H1 (cell line): ENCODE results near the gene MDK. TPM values are rescaled to one million over a fixed set of nuclear protein-coding genes. Genes with fewer than 3 reads are reported as not detected.

Source experiments
- CTCF ChIA-PET: fragments of 300-600 bp; sonication (Branson Sonifier 250); formaldehyde crosslinking; loops from one replicate; lab custom pipeline; 2021; ENCODE audit not compliant: partially characterized antibody; lab: Charles Lee
- POLR2A ChIA-PET: fragments of 300-600 bp; sonication (Branson Sonifier 250); formaldehyde crosslinking; loops from one replicate; lab custom pipeline; 2021; ENCODE audit warnings: inconsistent platforms; ENCODE audit not compliant: partially characterized antibody; lab: Charles Lee
- DNase-seq, 2 experiments: peaks; one replicate each; pipeline versions ENCODE4 v3.0.0 to v3.0.0-alpha.2; 2010 to 2022; ENCODE audit warnings: low spot score in 2 of 2, low read depth in 1 of 2, mixed read lengths in 1 of 2
- FAIRE-seq: peaks from 2 replicates; lab custom pipeline; 2011; peaks lifted over from hg19 to GRCh38; lab: Jason Lieb, UNC
- H2AFZ ChIP-seq: 2 replicates; pipeline ENCODE4 v1.8.1; 2012; ENCODE audit warnings: low read length, inconsistent platforms
- H2AK5ac ChIP-seq: 2 replicates; pipeline ENCODE4 v1.6.1; 2013; ENCODE audit warnings: low read depth, low read length
- H2BK120ac ChIP-seq: replicated peaks from 2 replicates; pipeline ENCODE3; 2013; ENCODE audit warnings: low read depth, low read length, inconsistent platforms
- H2BK12ac ChIP-seq: 2 replicates; pipeline ENCODE4 v1.6.1; 2013; ENCODE audit warnings: low read depth, low read length
- H2BK15ac ChIP-seq: 2 replicates; pipeline ENCODE4 v1.6.1; 2013; ENCODE audit warnings: low read length
- H2BK20ac ChIP-seq: 2 replicates; pipeline ENCODE4 v1.6.1; 2013; ENCODE audit warnings: low read length
- H2BK5ac ChIP-seq: 2 replicates; pipeline ENCODE4 v1.6.1; 2013; ENCODE audit warnings: low read depth, low read length
- H3K14ac ChIP-seq: 2 replicates; pipeline ENCODE4 v1.6.1; 2013; ENCODE audit warnings: inconsistent platforms; ENCODE audit not compliant: insufficient read length
- H3K18ac ChIP-seq: 2 replicates; pipeline ENCODE4 v1.6.1; 2013; ENCODE audit warnings: low read length; ENCODE audit errors: extremely low read depth
- H3K23ac ChIP-seq: 2 replicates; pipeline ENCODE4 v1.6.1; 2013; ENCODE audit warnings: inconsistent platforms; ENCODE audit not compliant: insufficient read length
- H3K23me2 ChIP-seq: 2 replicates; pipeline ENCODE4 v1.6.1; 2013; ENCODE audit warnings: low read depth, low read length
- H3K27ac ChIP-seq: 2 replicates; pipeline ENCODE4 v1.6.1; 2011; ENCODE audit warnings: low read depth, low read length, inconsistent platforms
- H3K27me3 ChIP-seq, 4 experiments: replicated peaks in 1 of 4; 1 replicate in 1 of 4; 2 replicates in 3 of 4; pipeline versions ENCODE4 v1.6.1 to v1.8.1; 2011 to 2013; ENCODE audit warnings: low read length in 3 of 4, mild to moderate bottlenecking in 3 of 4, inconsistent platforms in 2 of 4, mixed read lengths in 2 of 4, moderate library complexity in 1 of 4; ENCODE audit not compliant: control insufficient read depth in 3 of 4, insufficient read depth in 3 of 4; ENCODE audit errors: extremely low read depth in 1 of 4
- H3K36me3 ChIP-seq, 4 experiments: 2 replicates each; pipeline versions ENCODE4 v1.6.1 to v1.8.1; 2011 to 2013; ENCODE audit warnings: mild to moderate bottlenecking in 4 of 4, low read length in 3 of 4, moderate library complexity in 2 of 4, control low read depth in 1 of 4, inconsistent platforms in 1 of 4; ENCODE audit not compliant: insufficient read depth in 4 of 4, control insufficient read depth in 2 of 4
- H3K4ac ChIP-seq: replicated peaks from 2 replicates; pipeline ENCODE3; 2013; ENCODE audit warnings: low read length, low read depth, mixed read lengths, inconsistent platforms; ENCODE audit not compliant: insufficient read length
- H3K4me1 ChIP-seq, 4 experiments: replicated peaks in 1 of 4; 1 replicate in 1 of 4; 2 replicates in 3 of 4; pipeline versions ENCODE4 v1.6.1 to v1.8.1; 2011 to 2013; ENCODE audit warnings: low read length in 3 of 4, inconsistent platforms in 2 of 4, mixed read lengths in 1 of 4; ENCODE audit not compliant: insufficient read depth in 4 of 4, control insufficient read depth in 3 of 4
- H3K4me2 ChIP-seq, 2 experiments: 2 replicates each; pipeline versions ENCODE4 v1.6.1 to v1.8.1; 2011 to 2013; ENCODE audit warnings: low read depth in 2 of 2, low read length in 2 of 2, control low read depth in 1 of 2, inconsistent platforms in 1 of 2, mild to moderate bottlenecking in 1 of 2; ENCODE audit not compliant: insufficient read depth in 1 of 2
- H3K4me3 ChIP-seq, 4 experiments: fragments of 200-600, 300-600 bp in 1 of 4; sonication (generic), shearing (Covaris generic), sonication (Bioruptor Twin) in 1 of 4; 2 replicates each; pipeline versions ENCODE4 v1.5.1 to v1.8.1; 2011 to 2016; ENCODE audit warnings: low read length in 4 of 4, low read depth in 3 of 4, control low read depth in 2 of 4, inconsistent platforms in 2 of 4, mild to moderate bottlenecking in 2 of 4, mixed read lengths in 1 of 4, moderate library complexity in 1 of 4; ENCODE audit not compliant: insufficient read depth in 2 of 4; ENCODE audit errors: extremely low read depth in 1 of 4
- H3K56ac ChIP-seq: replicated peaks from 2 replicates; pipeline ENCODE3; 2013; ENCODE audit warnings: low read depth, mild to moderate bottlenecking, mixed read lengths, low read length, inconsistent platforms; ENCODE audit not compliant: insufficient read length
- H3K79me1 ChIP-seq: 2 replicates; pipeline ENCODE4 v1.6.1; 2013; ENCODE audit warnings: low read depth, low read length, control low read depth
- H3K79me2 ChIP-seq, 2 experiments: 2 replicates each; pipeline versions ENCODE4 v1.6.1 to v1.8.1; 2012 to 2013; ENCODE audit warnings: low read length in 2 of 2, mild to moderate bottlenecking in 2 of 2, inconsistent platforms in 1 of 2; ENCODE audit not compliant: insufficient read depth in 2 of 2, control insufficient read depth in 1 of 2
- H3K9ac ChIP-seq, 4 experiments: replicated peaks in 1 of 4; 1 replicate in 1 of 4; 2 replicates in 3 of 4; pipeline versions ENCODE4 v1.6.1 to v1.8.1; 2011 to 2013; ENCODE audit warnings: low read depth in 3 of 4, low read length in 3 of 4, control low read depth in 2 of 4, mild to moderate bottlenecking in 2 of 4, moderate library complexity in 2 of 4, inconsistent platforms in 1 of 4; ENCODE audit errors: extremely low read depth in 1 of 4
- H3K9me3 ChIP-seq, 2 experiments: 2 replicates each; pipeline versions ENCODE4 v1.6.1 to v1.8.1; 2012 to 2013; ENCODE audit warnings: mild to moderate bottlenecking in 2 of 2, moderate library complexity in 2 of 2, control low read depth in 1 of 2, inconsistent platforms in 1 of 2, low read depth in 1 of 2, low read length in 1 of 2, mixed read lengths in 1 of 2; ENCODE audit not compliant: insufficient read depth in 2 of 2
- H4K20me1 ChIP-seq, 2 experiments: replicated peaks in 1 of 2; 2 replicates each; pipeline versions ENCODE3 to v1.8.1; 2011 to 2013; ENCODE audit warnings: inconsistent platforms in 2 of 2, low read length in 2 of 2, mild to moderate bottlenecking in 1 of 2; ENCODE audit not compliant: insufficient read depth in 2 of 2, control insufficient read depth in 1 of 2
- H4K5ac ChIP-seq: 2 replicates; pipeline ENCODE4 v1.6.1; 2013; ENCODE audit warnings: low read length, low read depth, mixed read lengths, inconsistent platforms; ENCODE audit not compliant: insufficient read length
- H4K8ac ChIP-seq: 2 replicates; pipeline ENCODE4 v1.8.0; 2013; ENCODE audit warnings: mild to moderate bottlenecking, moderate library complexity, low read length, inconsistent platforms; ENCODE audit not compliant: insufficient read depth; ENCODE audit errors: extremely low read depth
- H4K91ac ChIP-seq: replicated peaks from 2 replicates; pipeline ENCODE3; 2013; ENCODE audit warnings: low read length, mixed read lengths, inconsistent platforms; ENCODE audit not compliant: insufficient read length
- TEAD4 ChIP-seq: IDR thresholded peaks from 2 replicates; pipeline ENCODE4 v1.6.1; 2012; ENCODE audit warnings: low read depth, low read length, inconsistent platforms, mixed read lengths
- ZNF274 ChIP-seq: IDR thresholded peaks from 2 replicates; pipeline ENCODE4 v1.7.0; 2012; ENCODE audit warnings: low read length, borderline replicate concordance; ENCODE audit errors: extremely low read depth
- WGBS, 2 experiments: shearing (Covaris generic) in 1 of 2; methylation state at CpG; one replicate each; pipeline versions ENCODE4 v1.1.6 to v1.1.7; 2013 to 2015; ENCODE audit warnings: low lambda C conversion rate in 2 of 2, mixed read lengths in 2 of 2, inconsistent platforms in 1 of 2, low coverage in 1 of 2, missing lambda C conversion rate in 1 of 2; ENCODE audit not compliant: insufficient replicate concordance in 2 of 2, insufficient coverage in 1 of 2, insufficient read length in 1 of 2; ENCODE audit errors: extremely low coverage in 1 of 2, missing lambda C conversion rate in 1 of 2; 5-methylcytosine and 5-hydroxymethylcytosine counted together
- polyA plus RNA-seq, 7 experiments: library from polyadenylated mRNA; depleted of rRNA in 3 of 7; stranded (reverse) in 5 of 7; unstranded in 2 of 7; fragments of >200 nt in 5 of 7; fragments of 200-250 nt in 2 of 7; gene quantifications; 1 replicate in 5 of 7; 2 replicates in 1 of 7; 4 replicates in 1 of 7; pipeline versions ENCODE4 v1.2.1 to v1.2.3, GENCODE V29; 2011 to 2013; ENCODE audit warnings: missing spikeins in 2 of 7, mixed read lengths in 2 of 7
- total RNA-seq: library from RNA; stranded (reverse); fragmentation: NEBNext Ultra II Directional; extraction: Animal tissue kit (Norgen Biotek cat#: 25700); gene quantifications from 2 replicates; pipeline ENCODE4 v1.2.1, GENCODE V29; 2021

Gene MDK
- total and polyA plus RNA-seq, 2 of the 8 experiments (the other 6 are each of a cell fraction or from before 2014, with no cell fraction given): 309 to 606 TPM

GRCh38 chr11:46387456-46387855 is 6.0 kb downstream of the MDK start:
- H3K79me2 ChIP-seq: no peaks in the 10 kb centered on the region; a peak in 1 of 4 replicates
- 96% methylated on average over 5 of the region's 5 CpGs; no CpG with 5 or more reads in 1 of the 2 experiments for WGBS, 2 experiments
- no peak overlapping the region for H3K23ac ChIP-seq
- peaks cover 5 to 24% of the 10 kb centered on the region in 2 experiments for H4K20me1 ChIP-seq
- H3K27me3 ChIP-seq: peaks cover 19 to 46% (median 38%) of the 10 kb centered on the region in 4 experiments
- H3K27ac ChIP-seq: no peak overlapping the region
- H3K79me1 ChIP-seq: no peaks in the 10 kb centered on the region
- H2BK120ac ChIP-seq: no peak overlapping the region
- H2BK12ac ChIP-seq: no peak overlapping the region
- no peak overlapping the region for H3K18ac ChIP-seq
- no peak overlapping the region for H2BK15ac ChIP-seq
- peaks cover 3 to 24% (median 21%) of the 10 kb centered on the region in 4 experiments for H3K4me1 ChIP-seq
- no peak overlapping the region for H3K14ac ChIP-seq
- DNase-seq: no peak
- no peak overlapping the region for H2AFZ ChIP-seq
- H2BK20ac ChIP-seq: no peak overlapping the region
- peaks cover 0 to 4% (median 0%) of the 10 kb centered on the region in 4 experiments; a peak in 2 of 8 replicates for H3K36me3 ChIP-seq
- peaks cover 22% of the 10 kb centered on the region; the same call in 1 of the 2 replicates for H3K23me2 ChIP-seq
- no peak overlapping the region for H2AK5ac ChIP-seq
- H4K5ac ChIP-seq: no peak overlapping the region
- no peak overlapping the region for H3K56ac ChIP-seq
- no peak overlapping the region for H3K9ac ChIP-seq
- no peak for FAIRE-seq
- TF ChIP-seq ZNF274 (no peak), TEAD4 (no peak)
- no peak overlapping the region for H3K4me2 ChIP-seq
- H4K8ac ChIP-seq: no peak overlapping the region
- H2BK5ac ChIP-seq: no peak overlapping the region
- no peak overlapping the region for H3K4me3 ChIP-seq
- no peak overlapping the region for H4K91ac ChIP-seq
- H3K4ac ChIP-seq: no peak overlapping the region
- POLR2A ChIA-PET: interaction anchor here (0.7 kb wide), 2 partner anchors 32 to 34 kb away, joined by 3 read pairs; no protein-coding TSS in a partner anchor
- CTCF ChIA-PET: interaction anchor here (0.6 to 7.7 kb wide), 21 partner anchors 8 to 308 kb away, joined by 3 to 124 read pairs (median 4); partner anchors contain the start of gene MDK
- H3K9me3 ChIP-seq: no peaks in the 10 kb centered on the region; a peak in 1 of 4 replicates
